HEK293 (cell line): ENCODE results near the gene MYOZ3.

ENCODE experiments used
- CTCF ChIA-PET: fragments of 350-600 bp; formaldehyde crosslinking; extraction: SDS; loops from one replicate; lab custom pipeline; 2021; ENCODE audit warnings: antibody characterized with exemption; lab: Yijun Ruan, JAX
- POLR2A ChIA-PET: fragments of 300-600 bp; formaldehyde crosslinking; extraction: SDS; loops from one replicate; lab custom pipeline; 2020; ENCODE audit warnings: antibody characterized with exemption, inconsistent platforms; lab: Yijun Ruan, JAX
- H3K27ac ChIP-seq: fragments of 200-500 bp; sonication (Bioruptor generic); 2 replicates; pipeline ENCODE4 v1.5.1; 2014; ENCODE audit warnings: low read depth, low read length, control low read depth, inconsistent platforms; ENCODE audit errors: extremely low read depth
- H3K36me3 ChIP-seq, 2 experiments: fragments of 200-500 bp in 1 of 2; sonication (Bioruptor generic) in 1 of 2; 1 replicate in 1 of 2; 2 replicates in 1 of 2; pipeline ENCODE4 v1.5.1; 2014 to 2017; ENCODE audit warnings: inconsistent platforms in 2 of 2, low read length in 2 of 2; ENCODE audit not compliant: control insufficient read depth in 2 of 2, insufficient read depth in 1 of 2
- H3K4me1 ChIP-seq: fragments of 200-500 bp; sonication (Bioruptor generic); 2 replicates; pipeline ENCODE4 v1.5.1; 2014; ENCODE audit warnings: mild to moderate bottlenecking, low read length, inconsistent platforms; ENCODE audit not compliant: control insufficient read depth, insufficient read depth
- H3K4me3 ChIP-seq: 2 replicates; pipeline ENCODE4 v1.5.1; 2011; ENCODE audit warnings: low read depth, mild to moderate bottlenecking, control low read depth, low read length, moderate library complexity
- H3K9me3 ChIP-seq: fragments of 200-500 bp; sonication (Bioruptor generic); 2 replicates; pipeline ENCODE4 v1.5.1; 2014; ENCODE audit warnings: low read depth, low read length, inconsistent platforms; ENCODE audit not compliant: control insufficient read depth, insufficient read depth
- GLIS1 ChIP-seq: fragments of 450-650 bp; formaldehyde crosslinking; IDR thresholded peaks from 2 replicates; pipeline ENCODE4 v1.5.1; 2016; ENCODE audit warnings: missing biosample characterization, missing genetic modification characterization
- KLF1 ChIP-seq: fragments of 450-650 bp; formaldehyde crosslinking; IDR thresholded peaks from 2 replicates; pipeline ENCODE4 v1.5.1; 2016; ENCODE audit warnings: missing biosample characterization, missing genetic modification characterization
- OVOL3 ChIP-seq: fragments of 450-650 bp; formaldehyde crosslinking; IDR thresholded peaks from 2 replicates; pipeline ENCODE4 v1.5.1; 2016; ENCODE audit warnings: missing biosample characterization, missing genetic modification characterization
- PRDM10 ChIP-seq: fragments of 450-650 bp; formaldehyde crosslinking; IDR thresholded peaks from 2 replicates; pipeline ENCODE4 v1.5.1; 2016; ENCODE audit warnings: missing biosample characterization, missing genetic modification characterization
- SCRT1 ChIP-seq: fragments of 450-650 bp; formaldehyde crosslinking; IDR thresholded peaks from 2 replicates; pipeline ENCODE4 v1.5.1; 2016; ENCODE audit warnings: missing biosample characterization, missing genetic modification characterization, borderline replicate concordance
- SCRT2 ChIP-seq: fragments of 450-650 bp; formaldehyde crosslinking; IDR thresholded peaks from 2 replicates; pipeline ENCODE4 v1.5.1; 2016; ENCODE audit warnings: missing biosample characterization, missing genetic modification characterization
- ZBTB20 ChIP-seq: fragments of 450-650 bp; formaldehyde crosslinking; IDR thresholded peaks from 2 replicates; pipeline ENCODE4 v1.5.1; 2016; ENCODE audit warnings: missing biosample characterization, missing genetic modification characterization
- ZNF132 ChIP-seq: fragments of 450-650 bp; formaldehyde crosslinking; IDR thresholded peaks from 2 replicates; pipeline ENCODE4 v1.5.1; 2017; ENCODE audit warnings: missing biosample characterization, missing genetic modification characterization, borderline replicate concordance
- ZNF2 ChIP-seq: fragments of 450-650 bp; formaldehyde crosslinking; IDR thresholded peaks from 2 replicates; pipeline ENCODE4 v1.5.1; 2016; ENCODE audit warnings: missing biosample characterization, missing genetic modification characterization
- ZNF26 ChIP-seq: fragments of 450-650 bp; formaldehyde crosslinking; IDR thresholded peaks from 2 replicates; pipeline ENCODE4 v1.5.1; 2016; ENCODE audit warnings: missing biosample characterization, missing genetic modification characterization
- ZNF335 ChIP-seq: fragments of 450-650 bp; formaldehyde crosslinking; conservative IDR thresholded peaks from 2 replicates; pipeline ENCODE4 v1.5.1; 2016; ENCODE audit warnings: missing biosample characterization, missing genetic modification characterization
- ZNF398 ChIP-seq: fragments of 450-650 bp; formaldehyde crosslinking; IDR thresholded peaks from 2 replicates; pipeline ENCODE4 v1.5.1; 2017; ENCODE audit warnings: missing biosample characterization, missing genetic modification characterization
- ZNF48 ChIP-seq: fragments of 450-650 bp; formaldehyde crosslinking; IDR thresholded peaks from 2 replicates; pipeline ENCODE4 v1.5.1; 2016; ENCODE audit warnings: missing biosample characterization, missing genetic modification characterization
- ZNF513 ChIP-seq: fragments of 450-650 bp; IDR thresholded peaks from 2 replicates; pipeline ENCODE4 v1.5.1; 2018; ENCODE audit warnings: missing biosample characterization, missing genetic modification characterization
- ZNF76 ChIP-seq: fragments of 450-650 bp; formaldehyde crosslinking; IDR thresholded peaks from 2 replicates; pipeline ENCODE4; 2016; ENCODE audit warnings: low read depth, missing biosample characterization, missing genetic modification characterization, borderline replicate concordance
- ZNF837 ChIP-seq: fragments of 450-650 bp; formaldehyde crosslinking; IDR thresholded peaks from 2 replicates; pipeline ENCODE4 v1.5.1; 2016; ENCODE audit warnings: missing biosample characterization, missing genetic modification characterization

The MYOZ3 gene

GRCh38 chr5:150625831-150626746 is 35.0 kb upstream of the MYOZ3 start:
- POLR2A ChIA-PET = interaction anchor here (1.1 to 1.3 kb wide), 5 partner anchors 8 to 31 kb away, joined by 3 to 7 read pairs (median 3); no protein-coding TSS in a partner anchor

More at GRCh38 chr5:150625831-150626746, 35.0 kb upstream of the MYOZ3 start:
- Histone ChIP-seq H3K9me3 (no peaks in the 10 kb centered on the region), H3K4me3 (no peak overlapping the region), H3K4me1 (peaks cover 3% of the 10 kb centered on the region), H3K36me3 (no peaks in the 10 kb centered on the region), H3K27ac (no peak overlapping the region)
- TF ChIP-seq SCRT1 (0 out of 2 replicates have a peak, but pooled peaks have one; percentile 22), KLF1 (tag by site-specific recombination) (no peak), ZNF335 (tag by site-specific recombination) (no peak), SCRT2 (tag by site-specific recombination) (peak; percentile 54; the same call in 1 of the 2 replicates), ZNF48 (tag by site-specific recombination) (no peak), ZNF2 (tag by site-specific recombination) (no peak), ZNF837 (tag by site-specific recombination) (no peak), OVOL3 (tag by site-specific recombination) (no peak), ZNF26 (tag by site-specific recombination) (no peak), ZNF132 (tag by site-specific recombination) (no peak), PRDM10 (tag by site-specific recombination) (peak; percentile 95), ZNF76 (tag by site-specific recombination) (no peak), ZBTB20 (tag by site-specific recombination) (no peak), GLIS1 (peak; percentile 69), ZNF513 (tag by site-specific recombination) (no peak), ZNF398 (tag by site-specific recombination) (no peak)
- CTCF ChIA-PET = interaction anchor here (0.6 to 1.8 kb wide), 4 partner anchors 12 to 661 kb away, joined by 3 to 6 read pairs (median 5); no protein-coding TSS in a partner anchor
